Renal pelvis (tissue), 4 donors: ENCODE data around the gene ECE1. TPM values are rescaled to one million over a fixed set of nuclear protein-coding genes. Genes with fewer than 3 reads are reported as not detected.
A peak's percentile ranks its signal among the peaks of the same experiment; 100 is the strongest.

Experiments used
- DNase-seq: peaks from one replicate; pipeline ENCODE4 v3.0.0-alpha.2; 2013
- polyA plus RNA-seq, 3 donors: library from polyadenylated mRNA; unstranded; fragments of 120-200 nt; gene quantifications; one replicate each; pipeline ENCODE4 v1.2.1, GENCODE V29; 2013; ENCODE audit not compliant: insufficient read length in 3 of 3

Gene ECE1
- polyA plus RNA-seq, 3 donors: 42.0 to 51.7 (median 46.9) TPM

- no peak for DNase-seq
Measured at GRCh38 chr1:21255943-21256320, 34.3 kb downstream of the ECE1 start.

GRCh38 chr1:21255284-21255942, 34.9 kb downstream of the ECE1 start:
- peak; percentile 84 for DNase-seq

- DNase-seq: no peak
Measured at GRCh38 chr1:21254335-21254951, 35.8 kb downstream of the ECE1 start.

- no peak for DNase-seq
Measured at GRCh38 chr1:21251773-21252471, 38.3 kb downstream of the ECE1 start.

GRCh38 chr1:21249940-21250493, 40.2 kb downstream of the ECE1 start:
- no peak for DNase-seq

GRCh38 chr1:21247892-21248715, 42.2 kb downstream of the ECE1 start:
- DNase-seq: no peak

GRCh38 chr1:21246905-21247642, 43.2 kb downstream of the ECE1 start:
- no peak for DNase-seq

- DNase-seq: no peak
Measured at GRCh38 chr1:21245688-21246229, 44.5 kb downstream of the ECE1 start.

- no peak for DNase-seq
Measured at GRCh38 chr1:21244986-21245687, 45.1 kb downstream of the ECE1 start.

- no peak for DNase-seq
Measured at GRCh38 chr1:21244154-21244553, 46.1 kb downstream of the ECE1 start.

- no peak for DNase-seq
Measured at GRCh38 chr1:21242846-21243245, 47.4 kb downstream of the ECE1 start.

GRCh38 chr1:21241771-21242581, 48.3 kb downstream of the ECE1 start:
- DNase-seq: no peak

GRCh38 chr1:21240706-21241105, 49.6 kb downstream of the ECE1 start:
- DNase-seq: no peak

- DNase-seq: no peak
Measured at GRCh38 chr1:21239221-21239620, 51.0 kb downstream of the ECE1 start.

GRCh38 chr1:21238141-21238800, 52.0 kb downstream of the ECE1 start:
- no peak for DNase-seq

GRCh38 chr1:21237446-21238088, 52.7 kb downstream of the ECE1 start:
- no peak for DNase-seq

- no peak for DNase-seq
Measured at GRCh38 chr1:21236178-21236577, 54.1 kb downstream of the ECE1 start.

- no peak for DNase-seq
Measured at GRCh38 chr1:21234779-21235178, 55.5 kb downstream of the ECE1 start.
